GM19467 (cell line): ENCODE data around the gene MUS81.
A peak's percentile ranks its signal among the peaks of the same experiment; 100 is the strongest.
"Not testable (repeated sequence)": the region's sequence is repeated elsewhere in the genome, so short reads cannot be mapped to it uniquely, and the experiment has no call there.

Experiments
- ATAC-seq: cut with Tn5 transposase; IDR thresholded peaks from one replicate; pipeline ENCODE4 v1.9.1; 2021; ENCODE audit warnings: mild to moderate bottlenecking, moderate library complexity; ENCODE audit not compliant: unreplicated experiment

The MUS81 gene

GRCh38 chr11:65891219-65892136 lies 31.2 kb downstream of the MUS81 start:
- no peak for ATAC-seq

- not testable (repeated sequence) for ATAC-seq
Observed at GRCh38 chr11:65892137-65892540, 31.9 kb downstream of the MUS81 start.

GRCh38 chr11:65892661-65893317 lies 32.6 kb downstream of the MUS81 start:
- no peak for ATAC-seq

GRCh38 chr11:65894034-65894591 lies 33.9 kb downstream of the MUS81 start:
- no peak for ATAC-seq

- no peak for ATAC-seq
Observed at GRCh38 chr11:65895482-65895981, 35.3 kb downstream of the MUS81 start.

- ATAC-seq = no peak
Observed at GRCh38 chr11:65896034-65896999, 36.1 kb downstream of the MUS81 start.

GRCh38 chr11:65897020-65897471 lies 36.8 kb downstream of the MUS81 start:
- ATAC-seq = no peak

- no peak for ATAC-seq
Observed at GRCh38 chr11:65898656-65899355, 38.6 kb downstream of the MUS81 start.

- ATAC-seq = no peak
Observed at GRCh38 chr11:65899356-65900124, 39.3 kb downstream of the MUS81 start.

- ATAC-seq = peak; percentile 70
Observed at GRCh38 chr11:65900125-65900898, 40.1 kb downstream of the MUS81 start, which contains the start of gene FOSL1. TSS of gene FOSL1 (minus strand) at chr11:65900388. CDS start at chr11:65900339, 49 bp downstream.

- no peak for ATAC-seq
Observed at GRCh38 chr11:65900899-65901180, 40.6 kb downstream of the MUS81 start.

- ATAC-seq = no peak
Observed at GRCh38 chr11:65903068-65903481, 42.8 kb downstream of the MUS81 start.

- ATAC-seq = no peak
Observed at GRCh38 chr11:65903715-65904114, 43.5 kb downstream of the MUS81 start.

- no peak for ATAC-seq
Observed at GRCh38 chr11:65906602-65907001, 46.4 kb downstream of the MUS81 start.

GRCh38 chr11:65907878-65908277 lies 47.6 kb downstream of the MUS81 start:
- no peak for ATAC-seq

GRCh38 chr11:65911682-65912568 lies 51.7 kb downstream of the MUS81 start:
- ATAC-seq = no peak

GRCh38 chr11:65912845-65913244 lies 52.6 kb downstream of the MUS81 start:
- no peak for ATAC-seq
